ENCODE data around the gene GHRHR. TPM values are rescaled to one million over a fixed set of nuclear protein-coding genes. Genes with fewer than 3 reads are reported as not detected.

GHRHR gene
- total RNA-seq, 4 donors from 2014 or later, result not detected

DNA sequence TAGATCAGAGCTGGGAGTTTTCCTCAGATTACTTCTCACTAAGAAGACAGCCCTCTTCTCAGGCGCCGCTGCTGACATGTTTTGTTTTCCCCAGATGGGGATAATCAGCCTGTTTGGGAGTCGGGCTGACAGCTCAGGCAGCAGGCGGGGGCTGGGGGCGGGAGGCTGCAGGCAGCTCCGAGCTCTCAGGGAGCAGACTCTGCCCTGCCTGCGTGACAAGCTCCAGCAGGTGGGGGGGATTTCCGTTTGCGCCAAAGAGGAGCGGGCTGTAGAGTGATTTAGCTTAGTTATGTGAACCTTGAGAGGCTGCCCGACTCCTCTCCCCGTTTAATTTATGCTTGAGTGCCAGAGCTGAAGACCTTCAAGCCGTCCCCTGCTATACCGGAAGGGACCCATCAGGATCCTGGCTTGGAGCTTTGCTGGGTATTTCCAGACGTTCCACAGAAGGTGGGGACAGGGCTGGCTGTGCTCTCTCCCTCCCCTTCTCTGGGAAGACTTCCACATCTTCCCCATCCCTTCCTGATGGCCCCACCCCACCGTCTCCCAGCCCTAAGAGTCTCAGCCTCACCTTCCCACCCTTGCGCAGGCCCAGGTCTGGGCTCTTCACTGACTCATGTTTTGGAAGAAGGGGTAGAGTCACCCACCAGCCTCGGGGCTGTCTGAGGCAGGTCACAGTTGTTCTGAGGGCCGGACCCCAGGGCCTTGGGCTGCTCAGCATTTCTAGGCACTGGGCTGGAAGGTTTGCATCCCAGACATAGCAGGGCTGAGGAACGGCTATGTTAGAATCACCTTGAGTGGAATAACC, 63.6 kb downstream of the GHRHR start:
- peak overlapping the region in 2 of 4 donors; percentile 16 to 63 for H3K27ac ChIP-seq
- TF ChIP-seq, protein P1, sequence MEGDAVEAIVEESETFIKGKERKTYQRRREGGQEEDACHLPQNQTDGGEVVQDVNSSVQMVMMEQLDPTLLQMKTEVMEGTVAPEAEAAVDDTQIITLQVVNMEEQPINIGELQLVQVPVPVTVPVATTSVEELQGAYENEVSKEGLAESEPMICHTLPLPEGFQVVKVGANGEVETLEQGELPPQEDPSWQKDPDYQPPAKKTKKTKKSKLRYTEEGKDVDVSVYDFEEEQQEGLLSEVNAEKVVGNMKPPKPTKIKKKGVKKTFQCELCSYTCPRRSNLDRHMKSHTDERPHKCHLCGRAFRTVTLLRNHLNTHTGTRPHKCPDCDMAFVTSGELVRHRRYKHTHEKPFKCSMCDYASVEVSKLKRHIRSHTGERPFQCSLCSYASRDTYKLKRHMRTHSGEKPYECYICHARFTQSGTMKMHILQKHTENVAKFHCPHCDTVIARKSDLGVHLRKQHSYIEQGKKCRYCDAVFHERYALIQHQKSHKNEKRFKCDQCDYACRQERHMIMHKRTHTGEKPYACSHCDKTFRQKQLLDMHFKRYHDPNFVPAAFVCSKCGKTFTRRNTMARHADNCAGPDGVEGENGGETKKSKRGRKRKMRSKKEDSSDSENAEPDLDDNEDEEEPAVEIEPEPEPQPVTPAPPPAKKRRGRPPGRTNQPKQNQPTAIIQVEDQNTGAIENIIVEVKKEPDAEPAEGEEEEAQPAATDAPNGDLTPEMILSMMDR (IDR thresholded peaks at IDR 0.05), result no peak
- TF ChIP-seq POLR2A (IDR thresholded peaks at IDR 0.05), result no peak
- DNase-seq, result no peak
- H3K4me3 ChIP-seq, result no peak overlapping the region
- intact Hi-C loops (cut with DNase I), result no loop called here
- no peaks in the 10 kb centered on the region for H3K9me3 ChIP-seq
- no peaks in the 10 kb centered on the region for H3K36me3 ChIP-seq
- peaks cover 0 to 16% (median 6%) of the 10 kb centered on the region in 3 donors for H3K4me1 ChIP-seq
- no peaks in the 10 kb centered on the region for H3K27me3 ChIP-seq
- 26 to 44% methylated on average over 6 to 11 of the region's 20 CpGs for WGBS, 2 donors

GRCh38 chr7:31028006-31028405, 64.3 kb downstream of the GHRHR start:
- no peak for DNase-seq

DNA sequence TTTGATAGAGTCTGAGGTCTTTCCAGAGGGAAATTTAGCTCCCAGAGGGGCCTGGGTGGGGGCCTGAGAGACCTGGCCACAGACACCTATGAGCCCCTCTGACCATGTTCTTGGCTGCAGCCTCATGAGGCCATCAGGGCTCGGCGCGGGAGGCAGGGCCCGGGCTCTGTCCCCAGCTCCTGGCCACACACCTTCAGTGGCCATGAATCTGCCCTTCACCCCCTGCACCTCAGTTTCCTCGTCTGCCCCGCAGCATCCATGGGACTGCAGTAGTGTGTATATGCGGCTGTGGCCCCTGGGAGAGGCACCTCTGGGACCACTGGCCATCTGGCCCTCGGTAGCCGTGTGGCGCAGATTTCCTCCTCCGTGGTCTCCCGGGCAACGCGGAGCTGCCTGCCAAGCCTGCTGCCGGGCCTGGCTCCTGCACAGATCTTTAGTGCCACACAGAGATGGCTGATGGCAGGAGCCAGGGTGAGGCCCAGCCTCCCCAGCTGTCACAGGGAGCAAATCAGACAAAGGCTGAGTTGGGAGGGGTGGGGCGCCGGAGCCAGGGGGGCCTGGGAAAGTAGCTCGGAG, 64.8 kb downstream of the GHRHR start:
- intact Hi-C loops (cut with DNase I), result no loop called here
- H3K27me3 ChIP-seq, result peaks cover 0 to 1% (median 0%) of the 10 kb centered on the region in 4 donors
- peaks cover 0 to 16% (median 6%) of the 10 kb centered on the region in 3 donors for H3K4me1 ChIP-seq
- H3K4me3 ChIP-seq, result no peak overlapping the region
- no peak for DNase-seq
- 88 to 100% methylated on average over 3 to 8 of the region's 18 CpGs for WGBS, 2 donors
- no peaks in the 10 kb centered on the region for H3K9me3 ChIP-seq
- no peaks in the 10 kb centered on the region for H3K36me3 ChIP-seq
- TF ChIP-seq POLR2A (IDR thresholded peaks at IDR 0.05), result no peak
- TF ChIP-seq, protein P1 (IDR thresholded peaks at IDR 0.05), result no peak
- no peak overlapping the region for H3K27ac ChIP-seq

More at GRCh38 chr7:31028006-31028405, 64.3 kb downstream of the GHRHR start:
- Histone ChIP-seq H3K27ac (peak overlapping the region in 1 of 4 donors; percentile 16), H3K27me3 (no peaks in the 10 kb centered on the region), H3K36me3 (no peaks in the 10 kb centered on the region), H3K4me3 (no peak overlapping the region), H3K4me1 (peaks cover 0 to 16% (median 6%) of the 10 kb centered on the region in 3 donors), H3K9me3 (no peaks in the 10 kb centered on the region)
- no peak for TF ChIP-seq POLR2A (IDR thresholded peaks at IDR 0.05)
- TF ChIP-seq, protein P1 (IDR thresholded peaks at IDR 0.05), result no peak
- WGBS, 2 donors, result 84 to 85% methylated on average over 5 of the region's 5 CpGs
- intact Hi-C loops (cut with DNase I), result no loop called here

Other genes starting within 250 kb of the GHRHR start
- gene INMT, start 211.8 kb upstream of the GHRHR start, total RNA-seq, result 10 to 100 TPM in 2 of 4 donors, 1 to 10 TPM in 1, under 1 TPM in 1; 0.76 to 40.2 (median 7.8) TPM
- 1 to 10 TPM; 2.5 to 6.3 (median 3.3) TPM for gene MINDY4, start 192.5 kb upstream of the GHRHR start, total RNA-seq
- gene AQP1, start 52.1 kb upstream of the GHRHR start, total RNA-seq, result 100 to 1,000 TPM in 1 of 4 donors, 10 to 100 TPM in 3; 14.9 to 159 (median 44.7) TPM
- 10 to 100 TPM in 1 of 4 donors, under 1 TPM in 3; 0.15 to 10.5 (median 0.20) TPM for gene ADCYAP1R1, start 88.4 kb downstream of the GHRHR start, total RNA-seq

Data from esophagus squamous epithelium (tissue), 5 donors.